HFF-Myc (cell line): ENCODE results near the gene NISCH.

Experiments used
- DNase-seq: peaks from one replicate; pipeline ENCODE4 v3.0.0-alpha.2; 2011; ENCODE audit warnings: low read depth; ENCODE audit errors: extremely low read depth
- H3K4me3 ChIP-seq: replicated peaks from 2 replicates; pipeline ENCODE4 v1.5.1; 2011; ENCODE audit warnings: low read depth, mild to moderate bottlenecking, control low read depth, low read length
- CTCF ChIP-seq: IDR thresholded peaks from 2 replicates; pipeline ENCODE4 v1.5.1; 2012; ENCODE audit warnings: mild to moderate bottlenecking, low read depth, low read length, control low read depth; ENCODE audit errors: missing control alignments

Gene NISCH

GRCh38 chr3:52471371-52472238 lies 16.2 kb downstream of the NISCH start:
- DNase-seq, result no peak
- H3K4me3 ChIP-seq, result no peak overlapping the region
- TF ChIP-seq CTCF, result peak; percentile 62

GRCh38 chr3:52472239-52473000 lies 17.0 kb downstream of the NISCH start:
- no peak for TF ChIP-seq CTCF
- no peak overlapping the region for H3K4me3 ChIP-seq
- DNase-seq, result no peak

- no peak for TF ChIP-seq CTCF
- no peak for DNase-seq
- no peak overlapping the region for H3K4me3 ChIP-seq
Measured at GRCh38 chr3:52473026-52473425, 17.6 kb downstream of the NISCH start.

GRCh38 chr3:52477076-52477795 lies 21.8 kb downstream of the NISCH start:
- no peak for DNase-seq
- TF ChIP-seq CTCF, result no peak
- H3K4me3 ChIP-seq, result no peak overlapping the region

GRCh38 chr3:52477796-52478095 lies 22.3 kb downstream of the NISCH start:
- TF ChIP-seq CTCF, result no peak
- DNase-seq, result no peak
- H3K4me3 ChIP-seq, result no peak overlapping the region

- no peak overlapping the region for H3K4me3 ChIP-seq
- no peak for DNase-seq
- no peak for TF ChIP-seq CTCF
Measured at GRCh38 chr3:52479037-52479876, 23.9 kb downstream of the NISCH start.
